ENCODE data around the gene CRACR2B.

The CRACR2B gene

DNA sequence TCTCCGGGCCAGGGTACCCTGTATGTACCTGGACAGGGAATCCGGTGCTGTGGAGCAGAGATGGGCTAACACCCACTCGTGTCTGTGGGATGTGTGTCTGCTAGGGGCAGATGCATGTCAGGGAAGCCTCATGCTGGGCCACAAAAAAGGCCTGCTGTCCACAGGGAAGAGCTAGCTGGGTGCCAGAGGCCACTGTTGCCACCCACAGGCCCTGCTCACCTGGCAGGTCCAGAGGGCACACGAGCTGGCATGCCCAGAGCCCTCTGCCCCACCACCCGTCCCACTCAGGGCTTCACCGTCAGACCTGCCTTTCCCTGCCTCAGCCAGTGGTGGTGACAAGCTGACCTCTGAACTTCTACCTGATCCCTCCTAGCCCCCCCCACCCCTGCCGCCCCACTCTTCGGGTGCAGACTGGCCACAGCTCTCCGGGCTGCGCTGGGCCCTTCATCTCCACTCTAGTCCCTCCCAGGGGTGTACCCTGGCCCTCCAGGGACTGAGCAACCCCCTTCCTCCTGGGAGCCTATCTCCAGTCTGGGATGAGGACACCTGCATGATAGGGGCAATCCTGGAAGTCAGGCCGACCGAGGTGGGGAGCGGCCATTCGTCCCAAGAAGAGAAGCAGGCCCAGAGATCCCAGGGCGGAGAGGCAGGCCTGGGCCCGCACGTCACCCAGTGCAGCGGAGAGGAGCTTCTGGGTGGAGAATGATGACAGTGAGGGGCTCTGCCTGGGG is 31.0 kb upstream of the CRACR2B start:
- DNase-seq (ENCODE audit: low spot score) = no peak
- TF ChIP-seq CTCF (IDR thresholded peaks at IDR 0.05; ENCODE audit: extremely low read depth, missing control alignments) = no peak

DNA sequence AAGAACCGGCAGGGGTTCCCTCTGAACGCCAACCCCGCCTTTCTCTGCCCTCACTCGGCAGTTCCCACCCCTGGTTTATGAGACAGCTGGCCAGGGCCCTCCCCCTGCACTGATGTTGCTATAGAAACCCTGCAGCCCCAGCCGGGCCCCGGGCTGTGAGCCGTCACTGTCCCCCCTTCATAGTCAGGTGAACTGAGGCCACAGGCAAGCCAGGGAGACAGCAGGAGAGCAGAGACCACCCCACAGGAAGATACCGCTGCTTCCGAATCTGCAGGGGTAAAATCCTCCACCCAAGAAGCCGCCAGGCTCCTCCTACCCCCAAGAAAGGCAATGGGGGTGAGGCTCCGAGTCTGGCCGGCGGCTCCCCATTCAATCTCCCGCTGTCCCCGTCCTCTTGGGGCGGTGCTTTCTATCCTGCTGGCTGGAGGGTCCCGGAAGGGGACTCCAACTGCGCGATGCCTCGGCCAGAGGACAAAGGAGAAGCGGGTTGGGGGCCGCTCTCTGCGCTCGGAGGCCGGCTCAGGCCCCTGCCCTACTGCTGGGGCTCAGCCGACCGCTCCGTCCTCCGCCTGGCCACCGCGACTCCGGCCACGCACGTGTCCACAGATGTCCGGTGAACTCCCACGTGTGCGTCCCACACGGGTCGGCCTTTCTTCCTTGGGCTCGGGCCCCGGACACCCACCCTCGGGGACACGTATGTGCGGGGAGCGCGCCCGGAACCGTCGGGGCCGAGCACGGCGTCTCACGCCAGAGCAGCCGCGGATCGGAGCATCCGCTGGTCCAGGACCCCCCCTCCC is 30.2 kb upstream of the CRACR2B start:
- DNase-seq (ENCODE audit: low spot score) = peak; percentile 91
- no peak for TF ChIP-seq CTCF (IDR thresholded peaks at IDR 0.05; ENCODE audit: extremely low read depth, missing control alignments)

DNA sequence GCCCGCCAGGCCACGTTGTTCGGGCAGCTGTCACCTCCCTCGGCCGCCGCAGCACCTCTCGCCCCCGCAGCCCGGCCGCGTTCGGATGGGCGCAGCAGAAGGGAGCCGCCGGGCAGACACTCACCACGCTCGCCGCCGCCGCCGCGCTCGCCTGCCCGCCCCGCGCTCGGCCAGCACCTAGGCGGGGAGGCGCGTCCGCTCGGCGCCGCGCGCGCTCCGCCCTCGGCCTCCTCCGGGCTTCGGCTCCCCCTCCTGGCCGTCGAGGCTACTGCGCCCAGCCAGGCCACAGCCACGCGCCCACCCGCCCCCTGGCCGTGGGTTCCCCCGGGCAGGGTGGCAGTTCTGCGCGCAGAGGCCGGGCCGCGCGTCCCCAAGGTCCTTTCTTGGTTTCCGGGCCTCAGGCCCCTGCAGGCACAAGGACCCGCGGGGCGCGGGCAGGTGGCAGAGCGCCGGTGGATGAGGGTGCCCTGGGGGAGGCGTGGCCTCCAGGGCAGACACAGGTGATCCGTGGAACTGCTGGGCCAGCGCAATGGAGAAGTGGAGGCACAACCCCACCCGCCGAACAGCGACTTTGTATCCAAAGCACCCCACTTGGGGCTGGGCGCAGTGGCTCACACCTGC is 29.5 kb upstream of the CRACR2B start, which contains the start of gene SLC25A22:
SLC25A22 (minus strand) TSS at position 189 of the 621 bp plus-strand sequence. CDS start 3,275 bp downstream, outside the sequence.
- peak; percentile 95 for TF ChIP-seq CTCF (IDR thresholded peaks at IDR 0.05; ENCODE audit: extremely low read depth, missing control alignments)
- DNase-seq (ENCODE audit: low spot score) = peak; percentile 98

DNA sequence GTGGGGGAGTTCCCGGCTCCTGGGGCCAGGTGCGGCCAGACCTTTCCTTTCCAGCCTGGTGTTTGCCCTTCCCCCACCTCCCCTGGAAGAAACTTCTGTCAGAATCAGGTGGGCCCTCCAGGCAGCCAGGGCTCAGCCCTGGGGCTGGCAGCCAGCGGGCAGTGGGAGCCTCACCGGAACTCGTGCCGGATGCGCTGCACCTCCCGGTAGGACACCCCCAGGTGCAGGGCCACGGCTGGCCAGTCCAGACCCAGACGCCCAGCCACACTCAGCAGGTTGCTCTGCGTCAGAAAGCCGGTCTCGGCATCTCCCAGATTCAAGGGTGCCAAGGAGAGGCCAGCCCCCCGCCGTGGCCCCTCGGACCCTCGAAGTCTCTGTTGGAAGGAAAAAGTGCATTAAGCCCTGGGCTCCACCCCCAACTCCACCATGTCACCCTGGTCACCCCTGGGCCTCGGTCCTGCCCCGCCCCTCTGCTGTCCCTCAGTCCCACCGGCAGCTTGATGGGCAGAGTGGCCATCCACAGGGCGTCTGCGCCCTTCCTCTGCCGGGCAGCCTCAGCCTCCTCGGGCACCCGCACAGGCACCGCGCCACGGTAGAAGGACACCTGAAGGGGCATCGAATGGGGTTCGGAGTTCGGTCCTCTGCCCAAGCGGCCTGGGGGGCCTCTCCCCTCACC is 27.9 kb upstream of the CRACR2B start:
- no peak for TF ChIP-seq CTCF (IDR thresholded peaks at IDR 0.05; ENCODE audit: extremely low read depth, missing control alignments)
- no peak for DNase-seq (ENCODE audit: low spot score)

GRCh38 chr11:800473-800872 is 27.2 kb upstream of the CRACR2B start:
- no peak for TF ChIP-seq CTCF (IDR thresholded peaks at IDR 0.05; ENCODE audit: extremely low read depth, missing control alignments)
- DNase-seq (ENCODE audit: low spot score) = no peak

- no peak for TF ChIP-seq CTCF (IDR thresholded peaks at IDR 0.05; ENCODE audit: extremely low read depth, missing control alignments)
- DNase-seq (ENCODE audit: low spot score) = no peak
Observed at GRCh38 chr11:801097-801780, 26.5 kb upstream of the CRACR2B start.

Measured in GM20000 (cell line).